ENCODE data around the gene COMMD9.

- no peak for TF ChIP-seq BCL11A (tag by site-specific recombination; IDR thresholded peaks at IDR 0.05; ENCODE audit: low read depth)
- TF ChIP-seq ZSCAN23 (tag by site-specific recombination; IDR thresholded peaks at IDR 0.05), result no peak
- TF ChIP-seq YY1 (tag by site-specific recombination; IDR thresholded peaks at IDR 0.05), result no peak
- TF ChIP-seq ZNF777 (tag by site-specific recombination; IDR thresholded peaks at IDR 0.05; ENCODE audit: borderline replicate concordance), result no peak
- TF ChIP-seq, protein P1, sequence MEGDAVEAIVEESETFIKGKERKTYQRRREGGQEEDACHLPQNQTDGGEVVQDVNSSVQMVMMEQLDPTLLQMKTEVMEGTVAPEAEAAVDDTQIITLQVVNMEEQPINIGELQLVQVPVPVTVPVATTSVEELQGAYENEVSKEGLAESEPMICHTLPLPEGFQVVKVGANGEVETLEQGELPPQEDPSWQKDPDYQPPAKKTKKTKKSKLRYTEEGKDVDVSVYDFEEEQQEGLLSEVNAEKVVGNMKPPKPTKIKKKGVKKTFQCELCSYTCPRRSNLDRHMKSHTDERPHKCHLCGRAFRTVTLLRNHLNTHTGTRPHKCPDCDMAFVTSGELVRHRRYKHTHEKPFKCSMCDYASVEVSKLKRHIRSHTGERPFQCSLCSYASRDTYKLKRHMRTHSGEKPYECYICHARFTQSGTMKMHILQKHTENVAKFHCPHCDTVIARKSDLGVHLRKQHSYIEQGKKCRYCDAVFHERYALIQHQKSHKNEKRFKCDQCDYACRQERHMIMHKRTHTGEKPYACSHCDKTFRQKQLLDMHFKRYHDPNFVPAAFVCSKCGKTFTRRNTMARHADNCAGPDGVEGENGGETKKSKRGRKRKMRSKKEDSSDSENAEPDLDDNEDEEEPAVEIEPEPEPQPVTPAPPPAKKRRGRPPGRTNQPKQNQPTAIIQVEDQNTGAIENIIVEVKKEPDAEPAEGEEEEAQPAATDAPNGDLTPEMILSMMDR (tag by site-specific recombination; IDR thresholded peaks at IDR 0.05), result no peak
- TF ChIP-seq FEZF1 (tag by site-specific recombination; IDR thresholded peaks at IDR 0.05), result no peak
- TF ChIP-seq AEBP2 (tag by site-specific recombination; IDR thresholded peaks at IDR 0.05; ENCODE audit: borderline replicate concordance), result no peak
- TF ChIP-seq ZEB2 (tag by site-specific recombination; IDR thresholded peaks at IDR 0.05), result no peak
- TF ChIP-seq ZNF274 (IDR thresholded peaks at IDR 0.05; ENCODE audit: low read length), result no peak
- no peak for TF ChIP-seq ZNF274 (tag by site-specific recombination; IDR thresholded peaks at IDR 0.05; ENCODE audit: borderline replicate concordance)
- TF ChIP-seq, protein P2, sequence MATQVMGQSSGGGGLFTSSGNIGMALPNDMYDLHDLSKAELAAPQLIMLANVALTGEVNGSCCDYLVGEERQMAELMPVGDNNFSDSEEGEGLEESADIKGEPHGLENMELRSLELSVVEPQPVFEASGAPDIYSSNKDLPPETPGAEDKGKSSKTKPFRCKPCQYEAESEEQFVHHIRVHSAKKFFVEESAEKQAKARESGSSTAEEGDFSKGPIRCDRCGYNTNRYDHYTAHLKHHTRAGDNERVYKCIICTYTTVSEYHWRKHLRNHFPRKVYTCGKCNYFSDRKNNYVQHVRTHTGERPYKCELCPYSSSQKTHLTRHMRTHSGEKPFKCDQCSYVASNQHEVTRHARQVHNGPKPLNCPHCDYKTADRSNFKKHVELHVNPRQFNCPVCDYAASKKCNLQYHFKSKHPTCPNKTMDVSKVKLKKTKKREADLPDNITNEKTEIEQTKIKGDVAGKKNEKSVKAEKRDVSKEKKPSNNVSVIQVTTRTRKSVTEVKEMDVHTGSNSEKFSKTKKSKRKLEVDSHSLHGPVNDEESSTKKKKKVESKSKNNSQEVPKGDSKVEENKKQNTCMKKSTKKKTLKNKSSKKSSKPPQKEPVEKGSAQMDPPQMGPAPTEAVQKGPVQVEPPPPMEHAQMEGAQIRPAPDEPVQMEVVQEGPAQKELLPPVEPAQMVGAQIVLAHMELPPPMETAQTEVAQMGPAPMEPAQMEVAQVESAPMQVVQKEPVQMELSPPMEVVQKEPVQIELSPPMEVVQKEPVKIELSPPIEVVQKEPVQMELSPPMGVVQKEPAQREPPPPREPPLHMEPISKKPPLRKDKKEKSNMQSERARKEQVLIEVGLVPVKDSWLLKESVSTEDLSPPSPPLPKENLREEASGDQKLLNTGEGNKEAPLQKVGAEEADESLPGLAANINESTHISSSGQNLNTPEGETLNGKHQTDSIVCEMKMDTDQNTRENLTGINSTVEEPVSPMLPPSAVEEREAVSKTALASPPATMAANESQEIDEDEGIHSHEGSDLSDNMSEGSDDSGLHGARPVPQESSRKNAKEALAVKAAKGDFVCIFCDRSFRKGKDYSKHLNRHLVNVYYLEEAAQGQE (tag by site-specific recombination; IDR thresholded peaks at IDR 0.05), result no peak
- no peak for TF ChIP-seq HOXC10 (CRISPR knock-in tag; IDR thresholded peaks at IDR 0.05)
- TF ChIP-seq ZBTB1 (tag by site-specific recombination; IDR thresholded peaks at IDR 0.05), result no peak
- TF ChIP-seq ZNF302 (tag by site-specific recombination; IDR thresholded peaks at IDR 0.05; ENCODE audit: low read depth), result no peak
Measured at GRCh38 chr11:36240173-36240572, 49.1 kb downstream of the COMMD9 start.
